Measurements from ENCODE around the gene PREX1.

The PREX1 gene

GRCh38 chr20:48647858-48648257 lies 179.9 kb downstream of the PREX1 start:
- 76% methylated on average over 5 of the region's 5 CpGs for WGBS
- no peak for DNase-seq

GRCh38 chr20:48645666-48646065 lies 182.1 kb downstream of the PREX1 start:
- no peak overlapping the region for H2AK5ac ChIP-seq (ENCODE audit: low read length, severe bottlenecking)
- no peak overlapping the region for H3K9ac ChIP-seq (ENCODE audit: low read length)
- no peak for DNase-seq
- no peak overlapping the region for H3K4ac ChIP-seq (ENCODE audit: low read depth in 1 of 2, low read length in 2 of 2)
- no peaks in the 10 kb centered on the region for H3K9me3 ChIP-seq (ENCODE audit: control insufficient read depth, low read length)
- peaks cover 0 to 2% of the 10 kb centered on the region in 2 experiments for H3K27me3 ChIP-seq (ENCODE audit: control insufficient read depth in 1 of 2, insufficient read depth in 1 of 2, low read length in 2 of 2)
- no peak overlapping the region for H3K18ac ChIP-seq (ENCODE audit: low read depth in 1 of 2, low read length in 2 of 2)
- WGBS, result 85% methylated on average over 13 of the region's 13 CpGs
- no peaks in the 10 kb centered on the region for H3K79me1 ChIP-seq (replicated peaks; ENCODE audit: low read length, poor library complexity, severe bottlenecking)
- H2BK12ac ChIP-seq (ENCODE audit: low read length in 2 of 2), result no peak overlapping the region
- peaks cover 16 to 47% of the 10 kb centered on the region in 2 experiments for H3K36me3 ChIP-seq (ENCODE audit: control insufficient read depth in 1 of 2, insufficient read depth in 2 of 2, low read depth in 1 of 2, low read length in 2 of 2)
- H4K8ac ChIP-seq (ENCODE audit: low read length), result no peak overlapping the region
- no peak overlapping the region for H2BK5ac ChIP-seq (ENCODE audit: low read depth, low read length, poor library complexity, severe bottlenecking)
- no peak overlapping the region for H3K23ac ChIP-seq (ENCODE audit: low read length in 2 of 2)
- H3K4me1 ChIP-seq (ENCODE audit: control insufficient read depth, insufficient read depth, low read depth, low read length), result no peaks in the 10 kb centered on the region
- no peak overlapping the region for H2BK120ac ChIP-seq (ENCODE audit: low read depth, low read length)
- H3K4me3 ChIP-seq (ENCODE audit: insufficient read depth in 1 of 2, low read depth in 1 of 2, low read length in 2 of 2), result no peak overlapping the region
- no peak overlapping the region for H3K4me2 ChIP-seq (ENCODE audit: low read length, poor library complexity, severe bottlenecking)
- no peak overlapping the region for H3K27ac ChIP-seq (ENCODE audit: low read length, poor library complexity, severe bottlenecking)
- H3K14ac ChIP-seq (ENCODE audit: low read length in 2 of 2), result no peak overlapping the region
- H2BK15ac ChIP-seq (ENCODE audit: low read depth, poor library complexity, severe bottlenecking), result no peak overlapping the region
- H4K91ac ChIP-seq (ENCODE audit: low read length), result no peak overlapping the region
- H2AFZ ChIP-seq (ENCODE audit: low read depth, low read length), result no peak overlapping the region

More at GRCh38 chr20:48647858-48648257, 179.9 kb downstream of the PREX1 start:
- no peaks in the 10 kb centered on the region for H3K4me1 ChIP-seq (ENCODE audit: control insufficient read depth, insufficient read depth, low read depth, low read length)
- no peak overlapping the region for H2BK15ac ChIP-seq (ENCODE audit: low read depth, poor library complexity, severe bottlenecking)
- peaks cover 20 to 61% of the 10 kb centered on the region in 2 experiments for H3K36me3 ChIP-seq (ENCODE audit: control insufficient read depth in 1 of 2, insufficient read depth in 2 of 2, low read depth in 1 of 2, low read length in 2 of 2)
- H3K4me2 ChIP-seq (ENCODE audit: low read length, poor library complexity, severe bottlenecking), result no peak overlapping the region
- peaks cover 0 to 2% of the 10 kb centered on the region in 2 experiments for H3K27me3 ChIP-seq (ENCODE audit: control insufficient read depth in 1 of 2, insufficient read depth in 1 of 2, low read length in 2 of 2)
- no peak overlapping the region for H2BK5ac ChIP-seq (ENCODE audit: low read depth, low read length, poor library complexity, severe bottlenecking)
- H2BK12ac ChIP-seq (ENCODE audit: low read length in 2 of 2), result no peak overlapping the region
- no peak overlapping the region for H3K27ac ChIP-seq (ENCODE audit: low read length, poor library complexity, severe bottlenecking)
- H3K14ac ChIP-seq (ENCODE audit: low read length in 2 of 2), result no peak overlapping the region
- H2AK5ac ChIP-seq (ENCODE audit: low read length, severe bottlenecking), result no peak overlapping the region
- H3K4ac ChIP-seq (ENCODE audit: low read depth in 1 of 2, low read length in 2 of 2), result no peak overlapping the region
- H4K91ac ChIP-seq (ENCODE audit: low read length), result no peak overlapping the region
- no peaks in the 10 kb centered on the region for H3K79me1 ChIP-seq (replicated peaks; ENCODE audit: low read length, poor library complexity, severe bottlenecking)
- no peaks in the 10 kb centered on the region for H3K9me3 ChIP-seq (ENCODE audit: control insufficient read depth, low read length)
- no peak overlapping the region for H3K4me3 ChIP-seq (ENCODE audit: insufficient read depth in 1 of 2, low read depth in 1 of 2, low read length in 2 of 2)
- H2AFZ ChIP-seq (ENCODE audit: low read depth, low read length), result no peak overlapping the region
- no peak overlapping the region for H4K8ac ChIP-seq (ENCODE audit: low read length)
- no peak overlapping the region for H3K23ac ChIP-seq (ENCODE audit: low read length in 2 of 2)
- H2BK120ac ChIP-seq (ENCODE audit: low read depth, low read length), result no peak overlapping the region
- no peak overlapping the region for H3K9ac ChIP-seq (ENCODE audit: low read length)
- no peak overlapping the region for H3K18ac ChIP-seq (ENCODE audit: low read depth in 1 of 2, low read length in 2 of 2)

GRCh38 chr20:48644286-48644828 lies 183.4 kb downstream of the PREX1 start:
- no peak overlapping the region for H2BK12ac ChIP-seq (ENCODE audit: low read length in 2 of 2)

GRCh38 chr20:48642105-48642880 lies 185.5 kb downstream of the PREX1 start:
- WGBS, result 95% methylated on average over 11 of the region's 11 CpGs
- no peaks in the 10 kb centered on the region for H3K27me3 ChIP-seq (ENCODE audit: control insufficient read depth in 1 of 2, insufficient read depth in 1 of 2, low read length in 2 of 2)

More at GRCh38 chr20:48644286-48644828, 183.4 kb downstream of the PREX1 start:
- H3K4me1 ChIP-seq (ENCODE audit: control insufficient read depth, insufficient read depth, low read depth, low read length), result no peaks in the 10 kb centered on the region
- DNase-seq, result no peak
- H3K18ac ChIP-seq (ENCODE audit: low read depth in 1 of 2, low read length in 2 of 2), result no peak overlapping the region
- peaks cover 0 to 2% of the 10 kb centered on the region in 2 experiments for H3K27me3 ChIP-seq (ENCODE audit: control insufficient read depth in 1 of 2, insufficient read depth in 1 of 2, low read length in 2 of 2)
- no peak overlapping the region for H3K9ac ChIP-seq (ENCODE audit: low read length)
- H2AFZ ChIP-seq (ENCODE audit: low read depth, low read length), result no peak overlapping the region
- no peaks in the 10 kb centered on the region for H3K9me3 ChIP-seq (ENCODE audit: control insufficient read depth, low read length)
- WGBS, result 91% methylated on average over 15 of the region's 15 CpGs
- H4K91ac ChIP-seq (ENCODE audit: low read length), result no peak overlapping the region
- H3K4ac ChIP-seq (ENCODE audit: low read depth in 1 of 2, low read length in 2 of 2), result no peak overlapping the region
- no peak overlapping the region for H3K4me2 ChIP-seq (ENCODE audit: low read length, poor library complexity, severe bottlenecking)
- H2BK5ac ChIP-seq (ENCODE audit: low read depth, low read length, poor library complexity, severe bottlenecking), result no peak overlapping the region
- no peak overlapping the region for H4K8ac ChIP-seq (ENCODE audit: low read length)
- no peaks in the 10 kb centered on the region for H3K79me1 ChIP-seq (replicated peaks; ENCODE audit: low read length, poor library complexity, severe bottlenecking)
- no peak overlapping the region for H3K4me3 ChIP-seq (ENCODE audit: insufficient read depth in 1 of 2, low read depth in 1 of 2, low read length in 2 of 2)
- H2AK5ac ChIP-seq (ENCODE audit: low read length, severe bottlenecking), result no peak overlapping the region
- H3K27ac ChIP-seq (ENCODE audit: low read length, poor library complexity, severe bottlenecking), result no peak overlapping the region
- H2BK15ac ChIP-seq (ENCODE audit: low read depth, poor library complexity, severe bottlenecking), result no peak overlapping the region
- no peak overlapping the region for H3K14ac ChIP-seq (ENCODE audit: low read length in 2 of 2)
- peaks cover 11 to 42% of the 10 kb centered on the region in 2 experiments for H3K36me3 ChIP-seq (ENCODE audit: control insufficient read depth in 1 of 2, insufficient read depth in 2 of 2, low read depth in 1 of 2, low read length in 2 of 2)
- no peak overlapping the region for H3K23ac ChIP-seq (ENCODE audit: low read length in 2 of 2)
- no peak overlapping the region for H2BK120ac ChIP-seq (ENCODE audit: low read depth, low read length)

More at GRCh38 chr20:48642105-48642880, 185.5 kb downstream of the PREX1 start:
- H2BK5ac ChIP-seq (ENCODE audit: low read depth, low read length, poor library complexity, severe bottlenecking), result no peak overlapping the region
- no peak overlapping the region for H3K4me3 ChIP-seq (ENCODE audit: insufficient read depth in 1 of 2, low read depth in 1 of 2, low read length in 2 of 2)
- no peak overlapping the region for H2BK120ac ChIP-seq (ENCODE audit: low read depth, low read length)
- peaks cover 10 to 43% of the 10 kb centered on the region in 2 experiments for H3K36me3 ChIP-seq (ENCODE audit: control insufficient read depth in 1 of 2, insufficient read depth in 2 of 2, low read depth in 1 of 2, low read length in 2 of 2)
- no peak overlapping the region for H2AFZ ChIP-seq (ENCODE audit: low read depth, low read length)
- no peak overlapping the region for H4K91ac ChIP-seq (ENCODE audit: low read length)
- no peak for DNase-seq
- no peak overlapping the region for H3K18ac ChIP-seq (ENCODE audit: low read depth in 1 of 2, low read length in 2 of 2)
- H3K4ac ChIP-seq (ENCODE audit: low read depth in 1 of 2, low read length in 2 of 2), result no peak overlapping the region
- no peaks in the 10 kb centered on the region for H3K79me1 ChIP-seq (replicated peaks; ENCODE audit: low read length, poor library complexity, severe bottlenecking)
- H3K9me3 ChIP-seq (ENCODE audit: control insufficient read depth, low read length), result no peaks in the 10 kb centered on the region
- no peak overlapping the region for H2BK15ac ChIP-seq (ENCODE audit: low read depth, poor library complexity, severe bottlenecking)
- H3K4me2 ChIP-seq (ENCODE audit: low read length, poor library complexity, severe bottlenecking), result no peak overlapping the region
- no peak overlapping the region for H4K8ac ChIP-seq (ENCODE audit: low read length)
- H3K4me1 ChIP-seq (ENCODE audit: control insufficient read depth, insufficient read depth, low read depth, low read length), result peaks cover 14% of the 10 kb centered on the region
- no peak overlapping the region for H3K27ac ChIP-seq (ENCODE audit: low read length, poor library complexity, severe bottlenecking)
- no peak overlapping the region for H3K9ac ChIP-seq (ENCODE audit: low read length)
- H3K23ac ChIP-seq (ENCODE audit: low read length in 2 of 2), result no peak overlapping the region
- H2AK5ac ChIP-seq (ENCODE audit: low read length, severe bottlenecking), result no peak overlapping the region
- no peak overlapping the region for H2BK12ac ChIP-seq (ENCODE audit: low read length in 2 of 2)
- H3K14ac ChIP-seq (ENCODE audit: low read length in 2 of 2), result no peak overlapping the region
